ENCODE data around the gene RAD51. TPM values are rescaled to one million over a fixed set of nuclear protein-coding genes. Genes with fewer than 3 reads are reported as not detected.
A peak's percentile ranks its signal among the peaks of the same experiment; 100 is the strongest.

The RAD51 gene
- total RNA-seq, 1 donor from 2014 or later: 4.1 TPM

DNA sequence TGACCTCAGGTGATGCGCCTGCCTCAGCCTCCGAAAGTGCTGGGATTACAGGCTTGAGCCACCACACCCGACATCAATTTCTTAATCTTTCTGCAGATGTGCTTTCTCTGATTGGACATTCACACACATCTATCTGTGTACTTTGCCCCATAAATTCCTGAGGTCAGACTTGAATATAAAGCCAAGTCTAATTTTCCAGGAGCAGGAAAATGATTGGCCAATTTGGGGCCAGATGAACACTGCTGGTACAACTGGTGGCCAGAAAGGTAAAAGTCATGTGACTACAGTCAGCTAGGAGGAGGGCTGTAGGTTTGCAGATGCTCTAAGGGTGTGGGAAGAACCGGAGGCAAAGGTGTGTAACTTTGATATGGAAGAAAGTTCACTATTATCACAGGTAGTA lies 3.2 kb upstream of the RAD51 start:
- Mint-ChIP-seq H3K27me3 (no peaks in the 10 kb centered on the region), H3K4me1 (peaks cover 25% of the 10 kb centered on the region), H3K27ac (no peak overlapping the region), H3K36me3 (ENCODE audit: low read depth) (peaks cover 22% of the 10 kb centered on the region), H3K9me3 (no peaks in the 10 kb centered on the region), H3K4me3 (no peak overlapping the region)
- TF ChIP-seq, protein P1, sequence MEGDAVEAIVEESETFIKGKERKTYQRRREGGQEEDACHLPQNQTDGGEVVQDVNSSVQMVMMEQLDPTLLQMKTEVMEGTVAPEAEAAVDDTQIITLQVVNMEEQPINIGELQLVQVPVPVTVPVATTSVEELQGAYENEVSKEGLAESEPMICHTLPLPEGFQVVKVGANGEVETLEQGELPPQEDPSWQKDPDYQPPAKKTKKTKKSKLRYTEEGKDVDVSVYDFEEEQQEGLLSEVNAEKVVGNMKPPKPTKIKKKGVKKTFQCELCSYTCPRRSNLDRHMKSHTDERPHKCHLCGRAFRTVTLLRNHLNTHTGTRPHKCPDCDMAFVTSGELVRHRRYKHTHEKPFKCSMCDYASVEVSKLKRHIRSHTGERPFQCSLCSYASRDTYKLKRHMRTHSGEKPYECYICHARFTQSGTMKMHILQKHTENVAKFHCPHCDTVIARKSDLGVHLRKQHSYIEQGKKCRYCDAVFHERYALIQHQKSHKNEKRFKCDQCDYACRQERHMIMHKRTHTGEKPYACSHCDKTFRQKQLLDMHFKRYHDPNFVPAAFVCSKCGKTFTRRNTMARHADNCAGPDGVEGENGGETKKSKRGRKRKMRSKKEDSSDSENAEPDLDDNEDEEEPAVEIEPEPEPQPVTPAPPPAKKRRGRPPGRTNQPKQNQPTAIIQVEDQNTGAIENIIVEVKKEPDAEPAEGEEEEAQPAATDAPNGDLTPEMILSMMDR (IDR thresholded peaks at IDR 0.05): no peak
- intact Hi-C loops (cut with micrococcal nuclease): no loop called here
- CTCF ChIA-PET: no interaction called here
- ATAC-seq (ENCODE audit: low read depth) (no peak), DNase-seq (no peak)
- POLR2A ChIA-PET: interaction anchor here (0.6 to 0.7 kb wide), 3 partner anchors 12 to 305 kb away, joined by 4 read pairs; partner anchors contain the start of gene CHAC1

DNA sequence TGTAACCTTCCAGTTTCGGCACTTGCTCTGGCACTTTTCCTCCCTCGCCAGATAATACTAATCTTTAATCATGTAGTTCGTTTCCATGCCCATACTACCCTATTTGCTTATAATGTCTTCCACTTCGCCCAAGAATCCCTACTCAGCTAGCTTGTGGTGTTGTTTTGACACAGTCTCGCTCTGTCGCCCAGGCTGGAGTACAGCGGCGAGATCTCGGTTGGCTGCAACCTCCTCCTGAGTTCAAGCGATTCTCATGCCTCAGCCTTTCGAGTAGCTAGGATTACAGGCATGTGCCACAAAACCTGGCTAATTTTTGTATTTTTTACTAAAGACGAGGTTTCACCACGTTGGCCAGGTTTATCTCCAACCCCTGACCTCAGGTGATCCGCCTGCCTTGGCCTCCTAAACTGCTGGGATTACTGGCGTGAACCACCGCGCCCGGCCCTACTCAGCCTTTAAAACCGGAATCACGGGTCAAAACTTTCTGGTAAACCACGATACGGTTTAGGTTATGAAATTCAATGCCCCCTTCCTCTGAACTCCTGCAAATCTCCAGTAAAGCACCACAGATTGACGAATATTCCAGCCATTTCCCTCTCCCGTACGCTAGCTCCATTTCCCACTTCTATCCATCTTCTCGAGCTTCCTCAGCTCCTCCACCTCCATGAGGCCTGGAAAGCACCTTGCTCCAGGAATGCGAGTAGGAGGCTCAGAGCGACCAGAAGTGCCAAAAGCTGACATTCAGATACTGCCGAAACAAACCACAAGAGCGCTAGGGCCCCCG lies 878 bp upstream of the RAD51 start:
- Mint-ChIP-seq H3K36me3 (ENCODE audit: low read depth) (peaks cover 22% of the 10 kb centered on the region), H3K9me3 (no peaks in the 10 kb centered on the region), H3K27ac (peak overlapping the region; percentile 98), H3K4me1 (peaks cover 25% of the 10 kb centered on the region), H3K4me3 (peak overlapping the region; percentile 99), H3K27me3 (no peaks in the 10 kb centered on the region)
- DNase-seq (no peak), ATAC-seq (ENCODE audit: low read depth) (no peak)
- CTCF ChIA-PET: interaction anchor here (0.6 to 2.9 kb wide), 6 partner anchors 16 to 204 kb away, joined by 3 to 16 read pairs (median 4); no protein-coding TSS in a partner anchor
- POLR2A ChIA-PET: interaction anchor here (0.5 to 3.7 kb wide), 34 partner anchors 13 to 1579 kb away, joined by 3 to 49 read pairs (median 6); partner anchors contain the start of genes BAHD1, C15orf62, CCDC32 and CHP1
- TF ChIP-seq, protein P1 (IDR thresholded peaks at IDR 0.05): no peak
- intact Hi-C loops (cut with micrococcal nuclease): loop anchor here (1.0 to 2.0 kb wide), 9 partner anchors 15 to 423 kb away; partner anchors contain the start of genes C15orf62, DNAJC17, INO80 and KNL1

DNA sequence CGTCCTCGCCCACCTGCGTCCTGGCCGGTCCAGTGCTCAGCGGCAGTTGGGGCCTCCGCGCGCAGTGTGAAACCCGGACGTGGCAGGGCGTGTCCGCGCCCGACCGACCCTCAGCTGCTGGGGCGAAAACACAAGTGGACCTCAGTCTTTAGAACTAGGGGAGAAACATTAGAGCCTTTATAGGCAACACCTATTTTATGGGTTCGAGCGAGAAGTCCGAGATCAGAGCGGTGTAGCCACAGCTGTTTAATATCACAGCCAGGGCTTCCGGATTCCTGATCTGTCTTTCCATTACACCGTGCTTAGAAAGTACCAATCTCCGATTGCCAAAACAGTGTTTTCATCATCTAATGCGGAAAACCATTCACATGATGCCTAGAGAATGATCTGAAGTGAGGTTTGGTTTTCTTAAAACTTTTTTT lies 506 bp downstream of the RAD51 start:
- Mint-ChIP-seq H3K4me3 (peak overlapping the region; percentile 99), H3K36me3 (ENCODE audit: low read depth) (peaks cover 16% of the 10 kb centered on the region), H3K27me3 (no peaks in the 10 kb centered on the region), H3K27ac (peak overlapping the region; percentile 56), H3K4me1 (peaks cover 25% of the 10 kb centered on the region), H3K9me3 (no peaks in the 10 kb centered on the region)
- POLR2A ChIA-PET: interaction anchor here (0.6 to 3.7 kb wide), 25 partner anchors 11 to 1578 kb away, joined by 3 to 49 read pairs (median 7); partner anchors contain the start of genes BAHD1, C15orf62, CCDC32 and CHP1
- TF ChIP-seq, protein P1 (IDR thresholded peaks at IDR 0.05): no peak
- DNase-seq (no peak), ATAC-seq (ENCODE audit: low read depth) (peak; percentile 13)
- CTCF ChIA-PET: interaction anchor here (1.6 to 2.9 kb wide), 3 partner anchors 87 to 176 kb away, joined by 5 to 16 read pairs (median 6); no protein-coding TSS in a partner anchor
- intact Hi-C loops (cut with micrococcal nuclease): loop anchor here (1.0 to 2.0 kb wide), 4 partner anchors 87 to 421 kb away; partner anchors contain the start of genes CHAC1, INO80 and VPS18

DNA sequence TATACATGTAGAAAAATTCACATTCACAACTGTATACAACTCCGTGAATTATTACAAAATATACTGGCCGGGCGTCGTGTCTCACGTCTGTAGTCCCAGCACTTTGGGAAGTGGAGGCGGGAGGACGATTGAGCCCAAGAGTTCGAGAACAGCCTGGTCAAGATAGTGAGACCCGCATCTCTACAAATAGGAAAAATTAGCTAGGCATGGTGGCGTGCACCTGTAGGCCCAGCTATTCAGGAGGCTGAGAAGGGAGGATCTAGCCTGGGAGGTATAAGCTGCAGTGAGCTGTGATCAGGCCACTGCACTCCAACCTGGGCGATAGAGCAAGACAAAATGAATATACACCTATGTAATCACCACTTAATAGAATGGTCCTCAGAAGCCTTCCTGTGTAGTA lies 1.3 kb downstream of the RAD51 start:
- DNase-seq (no peak), ATAC-seq (ENCODE audit: low read depth) (no peak)
- peaks cover 25% of the 10 kb centered on the region for H3K4me1 Mint-ChIP-seq
- TF ChIP-seq, protein P1 (IDR thresholded peaks at IDR 0.05): no peak
- no peaks in the 10 kb centered on the region for H3K9me3 Mint-ChIP-seq
- peaks cover 16% of the 10 kb centered on the region for H3K36me3 Mint-ChIP-seq (ENCODE audit: low read depth)
- CTCF ChIA-PET: no interaction called here
- H3K27me3 Mint-ChIP-seq: no peaks in the 10 kb centered on the region
- intact Hi-C loops (cut with micrococcal nuclease): no loop called here
- no peak overlapping the region for H3K27ac Mint-ChIP-seq
- peak overlapping the region; percentile 99 for H3K4me3 Mint-ChIP-seq
- POLR2A ChIA-PET: interaction anchor here (3.7 kb wide), 1 partner anchor 73 kb away, joined by 49 read pairs; the partner anchor contains the start of gene C15orf62

DNA sequence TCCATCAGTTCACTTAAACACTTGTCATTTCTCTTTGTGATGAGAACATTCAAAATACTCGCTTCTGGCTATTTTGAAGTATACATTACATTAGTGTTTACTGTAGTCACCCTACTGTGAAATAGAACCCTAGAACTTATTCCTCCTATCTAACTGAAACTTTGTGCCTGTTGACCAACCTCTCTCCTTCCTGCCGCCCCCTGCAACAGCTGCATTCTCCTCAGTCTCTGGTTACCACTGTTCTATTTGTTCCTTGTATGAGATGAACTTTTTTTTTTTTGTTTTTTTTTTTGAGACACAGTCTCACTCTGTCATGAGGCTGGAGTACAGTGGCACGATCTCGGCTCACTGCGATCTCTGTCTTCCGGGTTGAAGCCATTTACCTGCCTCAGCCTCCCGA lies 2.9 kb downstream of the RAD51 start:
- Mint-ChIP-seq H3K27me3 (no peaks in the 10 kb centered on the region), H3K4me3 (no peak overlapping the region), H3K36me3 (ENCODE audit: low read depth) (peaks cover 9% of the 10 kb centered on the region), H3K27ac (no peak overlapping the region), H3K9me3 (no peaks in the 10 kb centered on the region), H3K4me1 (peaks cover 23% of the 10 kb centered on the region)
- ChIA-PET POLR2A (no interaction called here), CTCF (no interaction called here)
- ATAC-seq (ENCODE audit: low read depth) (no peak), DNase-seq (no peak)
- intact Hi-C loops (cut with micrococcal nuclease): no loop called here
- TF ChIP-seq, protein P1 (IDR thresholded peaks at IDR 0.05): no peak

Measured in activated B cell treated with CpG ODN at 0.5 μM for 24 hours (primary cell).